Measurements from ENCODE around the gene MPRIP. TPM values are rescaled to one million over a fixed set of nuclear protein-coding genes. Genes with fewer than 3 reads are reported as not detected.

The MPRIP gene
- total RNA-seq, 1 donor from 2014 or later: 392 TPM

DNA sequence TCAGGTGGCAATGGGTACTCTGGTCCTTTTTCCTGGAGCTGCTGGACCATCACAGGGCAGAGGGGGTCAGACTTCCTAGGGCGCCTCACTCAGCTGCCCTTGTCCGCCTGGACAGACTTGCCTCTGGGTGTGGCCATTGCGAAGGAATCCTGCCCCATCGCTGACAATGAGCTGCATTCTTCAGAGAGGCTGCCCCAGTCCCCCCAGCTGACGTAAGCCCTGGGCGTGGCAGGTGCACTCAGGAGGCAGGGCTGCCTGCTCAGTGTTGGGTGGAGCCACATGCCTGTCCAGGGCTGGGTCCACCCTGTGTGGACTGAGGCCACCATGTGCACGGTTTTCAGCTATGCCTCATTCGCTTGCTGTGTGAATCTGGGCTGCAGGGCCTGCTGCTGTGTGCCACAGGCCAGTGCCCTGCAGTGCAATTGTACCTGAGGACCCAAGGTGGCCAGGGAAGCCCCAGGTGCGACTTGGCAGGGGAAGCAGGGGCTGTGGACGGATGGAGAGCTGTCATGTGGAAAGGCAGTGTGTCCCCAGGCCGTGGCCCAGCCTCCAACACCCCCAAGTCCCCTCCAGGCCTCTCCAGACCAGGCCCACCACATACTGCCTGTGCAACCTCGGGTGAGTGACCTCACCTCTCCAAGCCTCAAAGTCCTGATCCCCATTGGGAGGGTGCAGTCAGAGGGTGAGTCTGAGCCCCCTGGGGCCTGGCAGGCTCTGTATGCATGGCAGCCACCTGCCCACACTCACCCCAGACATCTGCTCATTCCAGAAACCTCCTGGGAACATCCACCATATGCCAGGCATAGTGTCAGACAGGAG lies 14.0 kb upstream of the MPRIP start:
- no peak overlapping the region for H3K27ac Mint-ChIP-seq (ENCODE audit: unreplicated experiment)
- peaks cover 17% of the 10 kb centered on the region for H3K4me1 Mint-ChIP-seq (ENCODE audit: unreplicated experiment)
- no peak overlapping the region for H3K4me3 Mint-ChIP-seq (ENCODE audit: unreplicated experiment)
- no peak for DNase-seq (ENCODE audit: low spot score)
- H3K9me3 Mint-ChIP-seq (ENCODE audit: unreplicated experiment): no peaks in the 10 kb centered on the region
- H3K36me3 Mint-ChIP-seq (ENCODE audit: low read depth, unreplicated experiment): no peaks in the 10 kb centered on the region
- H3K27me3 Mint-ChIP-seq (ENCODE audit: unreplicated experiment): peaks cover 7% of the 10 kb centered on the region
- TF ChIP-seq, protein P1, sequence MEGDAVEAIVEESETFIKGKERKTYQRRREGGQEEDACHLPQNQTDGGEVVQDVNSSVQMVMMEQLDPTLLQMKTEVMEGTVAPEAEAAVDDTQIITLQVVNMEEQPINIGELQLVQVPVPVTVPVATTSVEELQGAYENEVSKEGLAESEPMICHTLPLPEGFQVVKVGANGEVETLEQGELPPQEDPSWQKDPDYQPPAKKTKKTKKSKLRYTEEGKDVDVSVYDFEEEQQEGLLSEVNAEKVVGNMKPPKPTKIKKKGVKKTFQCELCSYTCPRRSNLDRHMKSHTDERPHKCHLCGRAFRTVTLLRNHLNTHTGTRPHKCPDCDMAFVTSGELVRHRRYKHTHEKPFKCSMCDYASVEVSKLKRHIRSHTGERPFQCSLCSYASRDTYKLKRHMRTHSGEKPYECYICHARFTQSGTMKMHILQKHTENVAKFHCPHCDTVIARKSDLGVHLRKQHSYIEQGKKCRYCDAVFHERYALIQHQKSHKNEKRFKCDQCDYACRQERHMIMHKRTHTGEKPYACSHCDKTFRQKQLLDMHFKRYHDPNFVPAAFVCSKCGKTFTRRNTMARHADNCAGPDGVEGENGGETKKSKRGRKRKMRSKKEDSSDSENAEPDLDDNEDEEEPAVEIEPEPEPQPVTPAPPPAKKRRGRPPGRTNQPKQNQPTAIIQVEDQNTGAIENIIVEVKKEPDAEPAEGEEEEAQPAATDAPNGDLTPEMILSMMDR (IDR thresholded peaks at IDR 0.05; ENCODE audit: unreplicated experiment): no peak

DNA sequence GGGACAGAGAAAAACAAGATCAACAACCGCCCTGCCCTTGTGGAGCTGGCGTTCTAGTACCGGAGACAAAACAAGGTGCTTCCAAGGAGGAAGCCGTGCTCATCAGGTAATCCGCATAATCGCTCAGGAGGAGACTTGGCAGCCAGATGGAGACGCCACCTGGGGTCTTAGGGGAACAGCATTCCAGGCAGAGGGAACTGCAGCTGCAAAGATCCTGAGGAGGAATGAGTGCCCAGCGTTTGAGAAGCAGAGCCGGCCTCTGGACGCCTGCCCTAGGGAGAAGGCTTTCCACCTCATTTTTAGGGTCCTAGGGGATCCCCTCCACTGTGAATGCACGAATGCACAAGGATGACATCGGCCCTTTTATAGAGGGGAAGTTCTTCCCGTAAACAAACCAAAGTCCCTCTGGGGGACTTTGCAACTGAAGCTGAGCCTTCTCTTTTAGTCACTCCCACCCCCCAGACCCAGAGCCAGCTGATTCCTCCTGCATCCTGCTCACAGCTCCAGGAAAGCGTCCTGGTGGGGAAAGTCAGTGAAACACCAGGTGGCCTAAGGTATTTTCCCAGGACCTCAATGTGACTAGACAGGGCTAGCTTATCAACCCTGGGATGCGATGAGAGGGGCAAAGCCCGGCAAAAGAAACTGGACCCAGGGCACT lies 13.2 kb upstream of the MPRIP start:
- no peak for DNase-seq (ENCODE audit: low spot score)
- H3K4me3 Mint-ChIP-seq (ENCODE audit: unreplicated experiment): no peak overlapping the region
- no peak overlapping the region for H3K27ac Mint-ChIP-seq (ENCODE audit: unreplicated experiment)
- peaks cover 17% of the 10 kb centered on the region for H3K4me1 Mint-ChIP-seq (ENCODE audit: unreplicated experiment)
- peaks cover 7% of the 10 kb centered on the region for H3K27me3 Mint-ChIP-seq (ENCODE audit: unreplicated experiment)
- no peaks in the 10 kb centered on the region for H3K9me3 Mint-ChIP-seq (ENCODE audit: unreplicated experiment)
- no peaks in the 10 kb centered on the region for H3K36me3 Mint-ChIP-seq (ENCODE audit: low read depth, unreplicated experiment)
- TF ChIP-seq, protein P1 (IDR thresholded peaks at IDR 0.05; ENCODE audit: unreplicated experiment): no peak

DNA sequence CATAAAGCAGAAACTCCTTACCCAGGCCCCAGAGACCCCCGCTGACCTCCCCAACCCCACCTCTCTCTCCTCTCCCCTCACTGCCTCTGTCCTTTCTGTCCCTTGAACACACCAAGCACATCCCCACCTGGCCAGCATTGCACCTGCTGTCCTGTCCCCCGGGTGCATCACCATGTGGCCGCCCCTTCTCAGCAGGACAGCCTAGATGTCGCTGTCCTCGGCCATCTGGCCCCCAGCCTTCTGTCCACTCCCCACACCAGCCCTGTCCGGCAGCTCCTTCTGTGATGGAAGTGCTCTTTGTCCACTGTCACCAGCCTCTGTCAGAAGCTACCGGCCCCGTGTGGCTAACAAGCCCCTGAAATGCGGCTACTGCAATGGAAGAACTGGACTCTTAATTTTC lies 12.3 kb upstream of the MPRIP start:
- Mint-ChIP-seq H3K4me3 (ENCODE audit: unreplicated experiment) (no peak overlapping the region), H3K27ac (ENCODE audit: unreplicated experiment) (peak overlapping the region; percentile 45), H3K4me1 (ENCODE audit: unreplicated experiment) (peaks cover 17% of the 10 kb centered on the region), H3K36me3 (ENCODE audit: low read depth, unreplicated experiment) (no peaks in the 10 kb centered on the region), H3K27me3 (ENCODE audit: unreplicated experiment) (peaks cover 7% of the 10 kb centered on the region), H3K9me3 (ENCODE audit: unreplicated experiment) (no peaks in the 10 kb centered on the region)
- TF ChIP-seq, protein P1 (IDR thresholded peaks at IDR 0.05; ENCODE audit: unreplicated experiment): no peak
- no peak for DNase-seq (ENCODE audit: low spot score)

DNA sequence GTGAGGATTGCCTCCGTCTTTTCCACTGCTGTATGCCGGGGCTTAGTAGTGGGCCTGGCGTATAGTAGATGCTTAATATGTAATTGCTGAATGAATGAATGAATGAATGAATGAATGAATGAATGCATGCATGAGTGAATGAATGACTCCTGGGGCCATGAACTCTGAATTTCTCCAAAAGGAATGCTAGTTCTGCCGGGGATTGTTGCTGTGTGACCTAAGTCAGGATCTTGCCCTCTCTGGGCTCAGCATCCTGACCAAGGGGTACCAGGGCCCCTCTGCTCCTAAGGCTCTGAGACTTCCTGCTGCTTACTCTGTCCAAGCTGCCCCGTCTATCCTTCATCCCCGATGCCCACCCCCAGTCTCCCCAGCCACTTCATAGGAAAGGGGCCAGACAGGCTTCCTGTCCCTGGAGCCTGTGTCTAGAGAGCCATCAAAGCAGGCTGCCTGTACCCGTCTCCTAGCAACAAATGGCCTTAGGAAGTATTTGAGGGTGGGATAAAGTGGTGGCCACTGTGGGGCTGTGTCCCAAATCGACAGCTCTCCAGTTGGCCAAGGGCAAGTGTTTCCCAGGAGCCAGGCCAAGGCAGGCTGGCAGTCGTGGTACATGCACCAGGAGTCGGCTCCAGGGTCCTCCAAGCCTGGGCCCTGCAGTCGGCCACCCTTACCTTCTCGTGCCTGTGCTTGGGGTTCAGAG lies 11.6 kb upstream of the MPRIP start:
- TF ChIP-seq, protein P1 (IDR thresholded peaks at IDR 0.05; ENCODE audit: unreplicated experiment): no peak
- Mint-ChIP-seq H3K27ac (ENCODE audit: unreplicated experiment) (peak overlapping the region; percentile 70), H3K9me3 (ENCODE audit: unreplicated experiment) (no peaks in the 10 kb centered on the region), H3K4me1 (ENCODE audit: unreplicated experiment) (peaks cover 17% of the 10 kb centered on the region), H3K27me3 (ENCODE audit: unreplicated experiment) (peaks cover 9% of the 10 kb centered on the region), H3K4me3 (ENCODE audit: unreplicated experiment) (peak overlapping the region; percentile 60), H3K36me3 (ENCODE audit: low read depth, unreplicated experiment) (no peaks in the 10 kb centered on the region)
- no peak for DNase-seq (ENCODE audit: low spot score)
